ENCODE data around the gene GNG5.

DNA sequence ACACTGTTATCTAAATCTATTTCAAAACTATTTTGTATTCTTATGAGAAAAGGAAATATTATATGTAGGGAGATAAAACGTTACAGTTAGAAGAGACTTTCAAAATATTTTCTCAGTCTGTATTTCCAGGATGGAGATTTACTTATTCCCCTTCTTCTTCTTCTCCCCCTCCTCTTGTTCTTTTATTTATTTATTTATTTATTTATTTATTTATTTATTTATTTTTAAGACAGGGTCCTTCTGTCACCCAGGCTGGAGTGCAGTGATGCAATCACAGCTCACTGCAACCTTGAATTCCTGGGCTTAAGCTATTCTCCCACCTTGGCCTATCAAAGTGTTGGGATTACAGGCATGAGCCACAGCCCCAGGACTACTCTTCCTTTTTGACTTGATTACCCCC, 30.2 kb downstream of the GNG5 start:
- TF ChIP-seq POLR2A (IDR thresholded peaks at IDR 0.05) (no peak), EP300 (IDR thresholded peaks at IDR 0.05) (no peak), POLR2AphosphoS5 (IDR thresholded peaks at IDR 0.05) (no peak)
- TF ChIP-seq, protein P1, sequence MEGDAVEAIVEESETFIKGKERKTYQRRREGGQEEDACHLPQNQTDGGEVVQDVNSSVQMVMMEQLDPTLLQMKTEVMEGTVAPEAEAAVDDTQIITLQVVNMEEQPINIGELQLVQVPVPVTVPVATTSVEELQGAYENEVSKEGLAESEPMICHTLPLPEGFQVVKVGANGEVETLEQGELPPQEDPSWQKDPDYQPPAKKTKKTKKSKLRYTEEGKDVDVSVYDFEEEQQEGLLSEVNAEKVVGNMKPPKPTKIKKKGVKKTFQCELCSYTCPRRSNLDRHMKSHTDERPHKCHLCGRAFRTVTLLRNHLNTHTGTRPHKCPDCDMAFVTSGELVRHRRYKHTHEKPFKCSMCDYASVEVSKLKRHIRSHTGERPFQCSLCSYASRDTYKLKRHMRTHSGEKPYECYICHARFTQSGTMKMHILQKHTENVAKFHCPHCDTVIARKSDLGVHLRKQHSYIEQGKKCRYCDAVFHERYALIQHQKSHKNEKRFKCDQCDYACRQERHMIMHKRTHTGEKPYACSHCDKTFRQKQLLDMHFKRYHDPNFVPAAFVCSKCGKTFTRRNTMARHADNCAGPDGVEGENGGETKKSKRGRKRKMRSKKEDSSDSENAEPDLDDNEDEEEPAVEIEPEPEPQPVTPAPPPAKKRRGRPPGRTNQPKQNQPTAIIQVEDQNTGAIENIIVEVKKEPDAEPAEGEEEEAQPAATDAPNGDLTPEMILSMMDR (IDR thresholded peaks at IDR 0.05): no peak
